ENCODE data around the gene TARS3.

GRCh38 chr15:101765772-101766456 lies 41.6 kb upstream of the TARS3 start:
- TF ChIP-seq, protein P1, sequence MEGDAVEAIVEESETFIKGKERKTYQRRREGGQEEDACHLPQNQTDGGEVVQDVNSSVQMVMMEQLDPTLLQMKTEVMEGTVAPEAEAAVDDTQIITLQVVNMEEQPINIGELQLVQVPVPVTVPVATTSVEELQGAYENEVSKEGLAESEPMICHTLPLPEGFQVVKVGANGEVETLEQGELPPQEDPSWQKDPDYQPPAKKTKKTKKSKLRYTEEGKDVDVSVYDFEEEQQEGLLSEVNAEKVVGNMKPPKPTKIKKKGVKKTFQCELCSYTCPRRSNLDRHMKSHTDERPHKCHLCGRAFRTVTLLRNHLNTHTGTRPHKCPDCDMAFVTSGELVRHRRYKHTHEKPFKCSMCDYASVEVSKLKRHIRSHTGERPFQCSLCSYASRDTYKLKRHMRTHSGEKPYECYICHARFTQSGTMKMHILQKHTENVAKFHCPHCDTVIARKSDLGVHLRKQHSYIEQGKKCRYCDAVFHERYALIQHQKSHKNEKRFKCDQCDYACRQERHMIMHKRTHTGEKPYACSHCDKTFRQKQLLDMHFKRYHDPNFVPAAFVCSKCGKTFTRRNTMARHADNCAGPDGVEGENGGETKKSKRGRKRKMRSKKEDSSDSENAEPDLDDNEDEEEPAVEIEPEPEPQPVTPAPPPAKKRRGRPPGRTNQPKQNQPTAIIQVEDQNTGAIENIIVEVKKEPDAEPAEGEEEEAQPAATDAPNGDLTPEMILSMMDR (conservative IDR thresholded peaks at IDR 0.05), result no peak
- no peak for TF ChIP-seq ZFX (IDR thresholded peaks at IDR 0.05)

All from C4-2B (cell line).